PFSK-1 (cell line): Measurements from ENCODE around the gene APOO.

Experiments
- SIN3A ChIP-seq: IDR thresholded peaks from 2 replicates; pipeline ENCODE4 v1.6.1; 2012; ENCODE audit warnings: mild to moderate bottlenecking, low read length, moderate library complexity, borderline replicate concordance; ENCODE audit not compliant: insufficient read depth
- TAF1 ChIP-seq: IDR thresholded peaks from 2 replicates; pipeline ENCODE4 v1.6.1; 2012; ENCODE audit warnings: low read length, control low read depth, borderline replicate concordance; ENCODE audit not compliant: insufficient read depth

DNA sequence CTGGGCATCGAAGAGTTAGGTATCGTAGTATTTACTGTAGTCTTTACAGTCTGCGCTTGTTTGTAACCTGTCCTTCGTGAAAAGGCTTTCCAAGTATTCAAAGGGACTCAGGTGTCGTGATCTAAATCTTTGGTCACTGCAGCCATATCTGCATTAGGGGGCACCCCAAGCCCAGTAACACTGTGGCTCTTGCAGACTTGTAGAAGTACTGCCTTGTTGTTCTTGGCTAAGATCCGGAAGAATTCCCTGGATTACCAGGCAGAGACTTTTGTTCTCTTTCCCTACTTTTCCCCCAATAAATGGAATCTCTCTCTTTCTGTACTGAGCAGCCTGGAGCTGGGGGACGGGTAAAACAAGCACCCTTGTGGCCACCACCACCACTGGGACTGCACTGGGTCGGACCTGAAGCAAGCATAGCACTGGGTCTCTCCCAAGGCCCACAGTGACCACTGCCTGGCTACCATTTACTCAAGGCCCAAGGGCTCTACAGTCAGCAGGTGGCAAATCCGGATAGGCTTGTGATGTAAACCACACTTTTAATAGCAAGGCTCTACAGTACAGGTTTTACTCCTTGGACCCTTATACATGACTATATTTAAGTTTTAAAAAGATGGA lies 12.1 kb upstream of the APOO start:
- no peak for TF ChIP-seq TAF1
- no peak for TF ChIP-seq SIN3A
